Left ventricle myocardium inferior (tissue), 1 donor: ENCODE data around the gene APOO. TPM values are rescaled to one million over a fixed set of nuclear protein-coding genes. Genes with fewer than 3 reads are reported as not detected.

Experiments used
- DNase-seq: peaks from one replicate; pipeline ENCODE4 v3.0.0-alpha.2; 2020
- H3K27ac ChIP-seq: fragments of 200-600 bp; replicated peaks from 2 replicates; pipeline ENCODE4 v1.8.0; 2021
- H3K27me3 ChIP-seq: fragments of 200-600 bp; 2 replicates; pipeline ENCODE4 v1.8.0; 2021; ENCODE audit warnings: low read depth
- H3K36me3 ChIP-seq: fragments of 200-600 bp; 2 replicates; pipeline ENCODE4 v1.8.0; 2021
- H3K4me1 ChIP-seq: fragments of 200-600 bp; 2 replicates; pipeline ENCODE4 v1.8.0; 2021
- H3K4me3 ChIP-seq: fragments of 200-600 bp; 2 replicates; pipeline ENCODE4 v1.8.0; 2021; ENCODE audit warnings: mild to moderate bottlenecking, moderate library complexity
- H3K9me3 ChIP-seq: fragments of 200-600 bp; replicated peaks from 2 replicates; pipeline ENCODE4 v1.8.0; 2021
- intact Hi-C: fragments of 100-400 bp; cut with micrococcal nuclease; formaldehyde crosslinking; loops from one replicate; pipeline ENCODE4 v1.11.0; 2022
- total RNA-seq: library from RNA; stranded (reverse); fragmentation: NEBNext Ultra II Directional; extraction: Animal tissue kit (Norgen Biotek cat#: 25700); gene quantifications from one replicate; pipeline ENCODE4 v1.2.1, GENCODE V29; 2021
- TF ChIP-seq, protein P1 (sequence below): fragments of 200-600 bp; IDR thresholded peaks from 2 replicates; pipeline ENCODE4 v1.8.0; 2021; ENCODE audit warnings: antibody characterized with exemption, mild to moderate bottlenecking, borderline replicate concordance
- donor health status: DM: no; HTN: yes; CAD: no; lungs with severe emphysema.

Gene APOO
- total RNA-seq, 1 donor from 2014 or later, result 102 TPM

- intact Hi-C loops, result no loop called here
- H3K36me3 ChIP-seq, result no peaks in the 10 kb centered on the region
- DNase-seq, result no peak
- no peak overlapping the region for H3K4me3 ChIP-seq
- no peaks in the 10 kb centered on the region for H3K4me1 ChIP-seq
- no peaks in the 10 kb centered on the region for H3K27me3 ChIP-seq
- H3K27ac ChIP-seq, result no peak overlapping the region
- no peaks in the 10 kb centered on the region for H3K9me3 ChIP-seq
- TF ChIP-seq, protein P1, sequence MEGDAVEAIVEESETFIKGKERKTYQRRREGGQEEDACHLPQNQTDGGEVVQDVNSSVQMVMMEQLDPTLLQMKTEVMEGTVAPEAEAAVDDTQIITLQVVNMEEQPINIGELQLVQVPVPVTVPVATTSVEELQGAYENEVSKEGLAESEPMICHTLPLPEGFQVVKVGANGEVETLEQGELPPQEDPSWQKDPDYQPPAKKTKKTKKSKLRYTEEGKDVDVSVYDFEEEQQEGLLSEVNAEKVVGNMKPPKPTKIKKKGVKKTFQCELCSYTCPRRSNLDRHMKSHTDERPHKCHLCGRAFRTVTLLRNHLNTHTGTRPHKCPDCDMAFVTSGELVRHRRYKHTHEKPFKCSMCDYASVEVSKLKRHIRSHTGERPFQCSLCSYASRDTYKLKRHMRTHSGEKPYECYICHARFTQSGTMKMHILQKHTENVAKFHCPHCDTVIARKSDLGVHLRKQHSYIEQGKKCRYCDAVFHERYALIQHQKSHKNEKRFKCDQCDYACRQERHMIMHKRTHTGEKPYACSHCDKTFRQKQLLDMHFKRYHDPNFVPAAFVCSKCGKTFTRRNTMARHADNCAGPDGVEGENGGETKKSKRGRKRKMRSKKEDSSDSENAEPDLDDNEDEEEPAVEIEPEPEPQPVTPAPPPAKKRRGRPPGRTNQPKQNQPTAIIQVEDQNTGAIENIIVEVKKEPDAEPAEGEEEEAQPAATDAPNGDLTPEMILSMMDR, result no peak
These were observed 37.5 kb upstream of the APOO start for GRCh38 chrX:23945206-23945605.

DNA sequence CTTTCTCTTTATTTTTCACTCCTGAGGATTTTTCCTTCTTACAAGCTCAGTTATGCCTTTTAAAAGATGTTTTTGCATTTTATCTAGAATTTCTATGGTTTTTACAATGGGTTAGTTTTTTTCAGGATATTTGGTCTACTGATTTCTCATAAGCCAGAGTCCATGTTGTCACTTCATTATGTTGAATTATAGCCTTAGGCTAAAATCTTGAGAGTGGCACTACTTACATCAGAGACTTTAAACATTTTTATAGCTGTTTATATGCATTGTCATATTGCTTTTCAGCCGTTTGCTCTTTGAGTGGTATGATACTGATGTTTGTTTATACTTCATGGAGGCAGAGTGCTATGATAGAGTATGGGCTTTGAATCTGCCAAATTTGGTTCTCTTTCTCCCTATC lies 36.5 kb upstream of the APOO start:
- no peaks in the 10 kb centered on the region for H3K9me3 ChIP-seq
- H3K36me3 ChIP-seq, result no peaks in the 10 kb centered on the region
- no peak overlapping the region for H3K27ac ChIP-seq
- H3K27me3 ChIP-seq, result no peaks in the 10 kb centered on the region
- TF ChIP-seq, protein P1, result no peak
- no peak overlapping the region for H3K4me3 ChIP-seq
- DNase-seq, result no peak
- no peaks in the 10 kb centered on the region for H3K4me1 ChIP-seq
- intact Hi-C loops, result no loop called here

GRCh38 chrX:23939203-23939602 lies 31.5 kb upstream of the APOO start:
- no peaks in the 10 kb centered on the region for H3K27me3 ChIP-seq
- no peaks in the 10 kb centered on the region for H3K4me1 ChIP-seq
- H3K9me3 ChIP-seq, result no peaks in the 10 kb centered on the region
- no peak overlapping the region for H3K4me3 ChIP-seq
- H3K27ac ChIP-seq, result no peak overlapping the region
- DNase-seq, result no peak
- TF ChIP-seq, protein P1, result no peak
- intact Hi-C loops, result no loop called here
- no peaks in the 10 kb centered on the region for H3K36me3 ChIP-seq

DNA sequence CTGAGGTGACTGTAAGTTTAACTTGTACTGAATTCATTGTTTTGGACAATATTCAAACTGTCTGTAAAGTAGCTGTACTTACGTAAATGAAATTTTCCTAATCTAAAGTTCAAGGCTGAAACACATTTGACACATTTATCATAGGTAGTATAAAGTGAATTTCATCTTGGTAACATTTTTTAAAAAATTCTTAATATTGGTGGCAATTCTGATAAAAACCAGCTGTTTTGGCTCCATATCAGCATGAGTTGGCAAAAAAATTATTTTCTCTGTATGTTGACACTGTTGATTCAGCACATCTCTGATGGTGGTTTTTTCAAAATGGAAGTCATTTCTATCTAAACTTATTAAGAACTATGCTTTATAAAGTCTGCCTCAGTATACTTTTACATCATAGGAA lies 31.0 kb upstream of the APOO start:
- intact Hi-C loops, result no loop called here
- Histone ChIP-seq H3K27me3 (no peaks in the 10 kb centered on the region), H3K4me3 (no peak overlapping the region), H3K27ac (no peak overlapping the region), H3K36me3 (no peaks in the 10 kb centered on the region), H3K9me3 (no peaks in the 10 kb centered on the region), H3K4me1 (no peaks in the 10 kb centered on the region)
- TF ChIP-seq, protein P1, result no peak
- DNase-seq, result no peak

GRCh38 chrX:23937100-23937499 lies 29.4 kb upstream of the APOO start:
- intact Hi-C loops, result no loop called here
- H3K36me3 ChIP-seq, result no peaks in the 10 kb centered on the region
- no peaks in the 10 kb centered on the region for H3K27me3 ChIP-seq
- H3K27ac ChIP-seq, result no peak overlapping the region
- H3K4me3 ChIP-seq, result no peak overlapping the region
- TF ChIP-seq, protein P1, result no peak
- no peaks in the 10 kb centered on the region for H3K9me3 ChIP-seq
- no peak for DNase-seq
- H3K4me1 ChIP-seq, result no peaks in the 10 kb centered on the region

DNA sequence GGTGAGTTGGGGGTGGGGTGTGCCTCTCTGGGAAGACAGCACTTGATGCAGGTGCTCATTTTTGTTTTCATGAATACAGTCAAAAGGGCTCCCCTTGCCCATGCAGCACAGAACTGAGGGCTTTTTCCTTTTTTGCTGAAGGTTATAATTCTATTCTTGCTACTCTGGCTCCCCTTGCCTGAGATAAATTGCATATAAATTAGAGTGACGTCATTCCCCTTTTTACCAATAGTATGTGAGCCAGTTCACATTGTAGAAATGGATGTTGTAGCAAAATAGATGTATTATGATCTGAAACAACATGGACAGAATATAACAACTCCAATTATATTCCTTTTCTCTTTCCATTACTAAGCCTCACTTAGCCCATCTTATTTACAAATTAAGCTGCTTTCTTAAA lies 28.4 kb upstream of the APOO start:
- no peaks in the 10 kb centered on the region for H3K4me1 ChIP-seq
- intact Hi-C loops, result no loop called here
- H3K4me3 ChIP-seq, result no peak overlapping the region
- TF ChIP-seq, protein P1, result no peak
- H3K36me3 ChIP-seq, result no peaks in the 10 kb centered on the region
- H3K27ac ChIP-seq, result no peak overlapping the region
- H3K9me3 ChIP-seq, result no peaks in the 10 kb centered on the region
- DNase-seq, result no peak
- no peaks in the 10 kb centered on the region for H3K27me3 ChIP-seq
